ENCODE data around the gene DYNLRB1.
"Not testable (repeated sequence)": the region's sequence is repeated elsewhere in the genome, so short reads cannot be mapped to it uniquely, and the experiment has no call there.

DYNLRB1 gene

DNA sequence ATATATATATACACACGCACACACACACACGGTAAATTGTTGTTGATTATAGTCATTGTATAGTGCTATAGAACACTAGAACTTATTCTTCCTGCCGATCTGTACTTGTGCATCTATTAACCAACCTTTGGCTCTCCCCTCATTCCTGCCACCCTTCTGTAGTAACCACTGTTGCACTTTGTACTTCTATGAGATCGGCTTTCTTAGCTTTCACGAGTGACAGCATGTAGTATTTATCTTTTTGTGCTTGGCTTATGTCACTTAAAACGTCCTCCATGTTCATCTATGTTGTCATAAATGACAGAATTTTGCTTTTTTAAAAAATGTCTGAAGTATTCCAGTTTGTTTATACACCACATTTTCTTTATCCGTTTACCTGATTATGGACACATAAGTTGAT lies 20.9 kb upstream of the DYNLRB1 start:
- intact Hi-C loops (cut with micrococcal nuclease) = no loop called here
- H3K27me3 Mint-ChIP-seq = no peaks in the 10 kb centered on the region
- peaks cover 92% of the 10 kb centered on the region for H3K36me3 Mint-ChIP-seq (ENCODE audit: low read depth)
- no peak overlapping the region for H3K27ac Mint-ChIP-seq
- no peak overlapping the region for H3K4me3 Mint-ChIP-seq
- H3K4me1 Mint-ChIP-seq (ENCODE audit: low read depth) = peaks cover 7% of the 10 kb centered on the region
- H3K9me3 Mint-ChIP-seq = no peaks in the 10 kb centered on the region

DNA sequence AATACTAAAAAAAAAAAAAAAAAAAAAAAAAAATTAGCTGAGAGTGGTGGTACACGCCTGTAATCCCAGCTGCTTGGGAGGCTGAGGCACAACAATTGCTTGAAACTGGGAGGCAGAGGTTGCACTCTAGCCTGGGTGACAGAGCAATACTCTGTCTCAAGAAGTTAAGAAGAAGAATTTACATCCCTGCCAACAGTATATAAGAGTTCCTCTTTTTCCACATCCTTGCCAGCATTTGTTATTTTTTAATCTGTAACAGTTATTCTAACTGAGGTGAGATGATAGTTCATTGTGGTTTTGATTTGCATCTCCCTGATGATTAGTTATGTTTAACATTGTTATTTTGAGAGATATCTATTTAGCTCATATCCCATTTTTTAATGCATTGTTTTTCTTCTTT lies 20.3 kb upstream of the DYNLRB1 start:
- Mint-ChIP-seq H3K36me3 (ENCODE audit: low read depth) (peaks cover 92% of the 10 kb centered on the region), H3K27ac (no peak overlapping the region), H3K9me3 (no peaks in the 10 kb centered on the region), H3K4me1 (ENCODE audit: low read depth) (peaks cover 7% of the 10 kb centered on the region), H3K4me3 (no peak overlapping the region), H3K27me3 (no peaks in the 10 kb centered on the region)
- intact Hi-C loops (cut with micrococcal nuclease) = no loop called here

DNA sequence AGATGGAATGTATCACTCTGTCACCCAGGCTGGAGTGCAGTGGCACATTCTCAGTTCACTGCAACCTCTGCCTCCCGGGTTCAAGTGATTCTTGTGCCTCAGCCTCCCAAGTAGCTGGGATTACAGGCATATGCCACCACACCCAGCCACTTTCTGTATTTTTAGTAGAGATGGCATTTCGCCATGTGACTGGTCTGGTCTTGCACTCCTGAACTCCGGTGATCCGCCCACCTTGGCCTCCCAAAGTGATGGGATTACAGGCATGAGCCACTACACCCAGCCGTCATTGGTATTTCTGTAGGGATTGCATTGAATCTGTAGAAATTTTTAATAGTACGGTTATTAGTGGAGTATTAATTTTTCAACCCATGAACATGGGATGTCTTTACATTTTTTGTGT lies 18.6 kb upstream of the DYNLRB1 start:
- H3K27me3 Mint-ChIP-seq; H3K27ac Mint-ChIP-seq; H3K4me3 Mint-ChIP-seq; H3K9me3 Mint-ChIP-seq; H3K4me1 Mint-ChIP-seq (ENCODE audit: low read depth); intact Hi-C loops (cut with micrococcal nuclease): not testable (repeated sequence)
- peaks cover 94% of the 10 kb centered on the region for H3K36me3 Mint-ChIP-seq (ENCODE audit: low read depth)

DNA sequence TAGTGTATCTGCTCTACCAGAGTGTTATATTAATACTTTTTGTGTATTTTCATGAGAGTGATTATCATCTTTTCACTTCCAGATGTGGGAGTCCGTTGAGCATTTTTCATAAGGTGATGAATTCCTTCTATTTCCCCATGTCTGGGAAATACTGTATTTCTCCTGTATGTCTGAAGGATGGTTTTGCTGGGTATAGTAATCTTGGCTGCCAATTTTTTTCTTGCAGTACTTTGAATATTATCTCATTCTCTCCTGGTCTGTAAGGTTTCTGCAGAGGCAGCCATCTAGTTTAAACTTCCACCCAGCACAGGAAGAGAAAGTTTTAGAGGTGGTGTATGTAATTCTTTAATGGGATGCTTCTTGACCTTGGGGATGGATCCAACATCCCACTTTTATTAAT lies 15.4 kb upstream of the DYNLRB1 start:
- peaks cover 85% of the 10 kb centered on the region for H3K36me3 Mint-ChIP-seq (ENCODE audit: low read depth)
- no peak overlapping the region for H3K27ac Mint-ChIP-seq
- intact Hi-C loops (cut with micrococcal nuclease) = no loop called here
- no peaks in the 10 kb centered on the region for H3K9me3 Mint-ChIP-seq
- H3K4me1 Mint-ChIP-seq (ENCODE audit: low read depth) = peaks cover 7% of the 10 kb centered on the region
- no peak overlapping the region for H3K4me3 Mint-ChIP-seq
- H3K27me3 Mint-ChIP-seq = no peaks in the 10 kb centered on the region

DNA sequence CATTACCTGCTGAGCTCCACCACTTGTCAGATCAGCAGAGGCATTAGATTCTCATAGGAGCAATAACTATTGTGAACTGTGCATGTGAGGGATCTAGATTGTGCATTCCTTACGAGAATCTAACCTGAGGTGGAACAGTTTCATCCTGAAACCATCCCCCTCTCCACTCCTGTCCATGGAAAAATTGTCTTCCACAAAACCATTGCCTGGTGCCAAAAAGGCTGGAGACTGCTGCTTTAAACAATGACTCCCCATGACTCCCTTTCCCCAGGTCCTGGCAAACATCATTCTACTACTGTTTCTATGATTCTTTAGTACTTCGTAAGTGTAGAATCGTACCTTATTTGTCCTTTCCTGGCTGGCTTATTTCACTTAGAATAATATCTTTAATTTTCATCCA lies 9.7 kb upstream of the DYNLRB1 start:
- Mint-ChIP-seq H3K9me3 (no peaks in the 10 kb centered on the region), H3K4me1 (ENCODE audit: low read depth) (no peaks in the 10 kb centered on the region), H3K27ac (no peak overlapping the region), H3K36me3 (ENCODE audit: low read depth) (peaks cover 78% of the 10 kb centered on the region), H3K27me3 (no peaks in the 10 kb centered on the region), H3K4me3 (no peak overlapping the region)
- intact Hi-C loops (cut with micrococcal nuclease) = no loop called here

DNA sequence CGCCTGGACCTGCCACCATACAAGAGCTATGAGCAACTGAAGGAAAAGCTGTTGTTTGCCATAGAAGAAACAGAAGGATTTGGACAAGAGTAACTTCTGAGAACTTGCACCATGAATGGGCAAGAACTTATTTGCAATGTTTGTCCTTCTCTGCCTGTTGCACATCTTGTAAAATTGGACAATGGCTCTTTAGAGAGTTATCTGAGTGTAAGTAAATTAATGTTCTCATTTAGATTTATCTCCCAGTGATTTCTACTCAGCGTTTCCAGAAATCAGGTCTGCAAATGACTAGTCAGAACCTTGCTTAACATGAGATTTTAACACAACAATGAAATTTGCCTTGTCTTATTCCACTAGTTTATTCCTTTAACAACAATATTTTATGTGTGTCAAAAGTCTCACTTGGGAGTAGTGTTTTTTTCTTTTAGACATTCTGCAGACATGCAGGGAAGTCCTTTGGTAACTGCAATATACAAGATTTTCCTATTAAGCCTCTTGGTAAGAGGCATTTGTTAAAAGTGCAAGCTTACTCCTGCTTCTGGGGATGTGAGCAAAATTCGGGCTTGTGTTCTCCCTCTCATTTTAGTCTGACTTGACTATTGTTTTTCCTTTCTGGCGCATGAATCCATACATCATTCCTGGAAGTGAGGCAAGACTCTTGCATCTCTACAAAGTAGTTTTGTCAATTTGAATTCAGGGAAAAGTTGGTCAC lies 8.4 kb upstream of the DYNLRB1 start:
- intact Hi-C loops (cut with micrococcal nuclease) = no loop called here

DNA sequence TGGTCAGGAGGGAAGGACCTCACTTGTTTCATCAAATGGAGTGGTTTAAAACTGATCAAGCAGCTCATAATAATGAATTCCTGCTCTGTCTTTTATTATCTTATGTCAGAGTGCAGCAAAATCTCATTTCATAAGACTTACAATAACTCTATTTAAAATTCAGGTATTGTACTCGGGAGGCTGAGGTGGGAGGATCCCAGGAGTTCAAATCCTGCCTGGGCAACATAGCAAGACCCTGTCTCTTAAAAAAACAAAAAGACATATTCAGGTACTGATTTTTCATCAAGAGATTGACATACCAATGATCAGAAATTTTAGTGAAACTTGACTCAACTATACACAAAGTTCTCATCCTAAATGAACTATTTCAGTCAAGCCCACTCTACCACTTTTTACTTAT lies 5.6 kb upstream of the DYNLRB1 start:
- intact Hi-C loops (cut with micrococcal nuclease) = no loop called here
- Mint-ChIP-seq H3K9me3 (no peaks in the 10 kb centered on the region), H3K27ac (no peak overlapping the region), H3K4me3 (no peak overlapping the region), H3K4me1 (ENCODE audit: low read depth) (peaks cover 21% of the 10 kb centered on the region), H3K27me3 (no peaks in the 10 kb centered on the region), H3K36me3 (ENCODE audit: low read depth) (peaks cover 69% of the 10 kb centered on the region)

More for the DNA sequence above, 8.4 kb upstream of the DYNLRB1 start:
- Mint-ChIP-seq H3K9me3 (no peaks in the 10 kb centered on the region), H3K4me3 (no peak overlapping the region), H3K4me1 (ENCODE audit: low read depth) (no peaks in the 10 kb centered on the region), H3K36me3 (ENCODE audit: low read depth) (peaks cover 81% of the 10 kb centered on the region), H3K27ac (no peak overlapping the region), H3K27me3 (no peaks in the 10 kb centered on the region)

DNA sequence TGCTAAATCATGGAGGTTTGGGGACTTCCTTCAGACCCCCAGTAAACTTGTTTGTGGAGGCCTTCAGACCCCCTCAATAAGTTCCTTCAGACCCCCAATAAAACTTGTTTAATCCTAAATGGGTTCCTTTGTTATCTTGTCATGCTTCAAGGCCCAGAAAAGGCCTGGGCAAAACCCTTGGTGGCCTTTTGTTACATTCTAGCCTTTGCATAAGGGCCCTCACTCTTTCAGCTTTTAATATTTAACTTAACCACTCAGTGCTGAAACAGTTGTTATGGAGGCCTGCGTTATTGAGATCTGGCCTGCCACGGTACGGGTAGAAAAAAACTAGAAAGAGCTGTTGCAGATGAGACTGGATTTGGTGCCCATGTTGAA lies 4.3 kb upstream of the DYNLRB1 start:
- no peak overlapping the region for H3K4me3 Mint-ChIP-seq
- peaks cover 27% of the 10 kb centered on the region for H3K4me1 Mint-ChIP-seq (ENCODE audit: low read depth)
- H3K9me3 Mint-ChIP-seq = no peaks in the 10 kb centered on the region
- no peaks in the 10 kb centered on the region for H3K27me3 Mint-ChIP-seq
- intact Hi-C loops (cut with micrococcal nuclease) = no loop called here
- H3K36me3 Mint-ChIP-seq (ENCODE audit: low read depth) = peaks cover 68% of the 10 kb centered on the region
- no peak overlapping the region for H3K27ac Mint-ChIP-seq

DNA sequence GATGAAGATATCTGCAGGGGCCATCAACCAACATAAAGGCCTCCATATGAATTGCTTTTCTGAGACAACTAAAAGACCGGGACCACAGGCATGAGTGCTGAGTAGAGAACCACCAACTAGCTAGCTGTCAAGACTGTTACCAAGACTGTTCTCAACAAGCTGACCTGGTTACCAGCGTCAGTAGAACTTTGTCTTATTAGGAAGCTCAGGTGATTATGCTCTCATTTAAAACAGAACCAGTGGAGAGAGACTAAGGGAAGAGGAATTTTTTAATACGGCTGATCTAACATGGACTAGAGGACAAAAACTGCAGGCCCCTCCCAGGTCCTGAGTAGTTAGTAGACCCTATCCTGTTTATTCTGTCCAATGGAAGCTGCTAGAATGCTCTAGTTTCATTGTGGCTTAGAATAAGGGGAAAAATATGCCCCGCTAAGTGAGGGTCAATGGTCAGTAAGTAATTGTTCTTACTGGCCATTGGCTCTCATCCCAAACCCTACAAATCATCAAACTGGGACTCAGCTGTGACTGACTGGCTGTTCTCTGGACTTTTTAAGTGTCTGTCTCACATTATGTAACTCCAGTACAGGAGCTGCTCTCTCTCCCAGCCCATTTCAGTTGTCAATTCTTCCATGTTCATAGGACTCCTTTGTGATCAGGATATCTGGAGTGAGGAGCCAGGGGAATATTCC lies 3.8 kb upstream of the DYNLRB1 start:
- Mint-ChIP-seq H3K27me3 (no peaks in the 10 kb centered on the region), H3K36me3 (ENCODE audit: low read depth) (peaks cover 64% of the 10 kb centered on the region), H3K27ac (no peak overlapping the region), H3K4me1 (ENCODE audit: low read depth) (peaks cover 27% of the 10 kb centered on the region), H3K4me3 (no peak overlapping the region), H3K9me3 (no peaks in the 10 kb centered on the region)
- intact Hi-C loops (cut with micrococcal nuclease) = no loop called here

DNA sequence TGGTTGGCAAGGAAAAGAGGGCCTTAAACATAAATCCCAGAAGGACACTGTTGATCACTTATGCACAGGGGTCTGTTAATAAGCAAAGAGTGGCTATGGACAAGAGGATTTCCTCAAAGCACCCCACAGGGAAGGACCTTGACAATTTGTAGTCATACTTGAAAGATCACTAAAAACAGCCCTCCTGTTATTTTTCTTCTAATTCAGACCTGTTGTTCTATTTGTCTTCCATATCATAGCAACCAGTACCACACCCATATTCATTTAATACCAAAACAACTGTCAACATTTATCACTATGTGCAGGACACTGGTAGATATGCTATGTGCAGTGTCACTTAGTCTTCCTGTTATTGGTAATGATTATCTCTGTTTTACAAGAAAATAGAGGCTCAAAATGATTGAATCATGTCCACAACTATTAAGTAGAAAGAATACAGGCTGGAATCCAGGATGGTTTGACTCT lies 3.2 kb upstream of the DYNLRB1 start:
- Mint-ChIP-seq H3K4me1 (ENCODE audit: low read depth) (peaks cover 31% of the 10 kb centered on the region), H3K27ac (no peak overlapping the region), H3K27me3 (no peaks in the 10 kb centered on the region), H3K9me3 (no peaks in the 10 kb centered on the region), H3K4me3 (no peak overlapping the region), H3K36me3 (ENCODE audit: low read depth) (peaks cover 62% of the 10 kb centered on the region)
- intact Hi-C loops (cut with micrococcal nuclease) = no loop called here

DNA sequence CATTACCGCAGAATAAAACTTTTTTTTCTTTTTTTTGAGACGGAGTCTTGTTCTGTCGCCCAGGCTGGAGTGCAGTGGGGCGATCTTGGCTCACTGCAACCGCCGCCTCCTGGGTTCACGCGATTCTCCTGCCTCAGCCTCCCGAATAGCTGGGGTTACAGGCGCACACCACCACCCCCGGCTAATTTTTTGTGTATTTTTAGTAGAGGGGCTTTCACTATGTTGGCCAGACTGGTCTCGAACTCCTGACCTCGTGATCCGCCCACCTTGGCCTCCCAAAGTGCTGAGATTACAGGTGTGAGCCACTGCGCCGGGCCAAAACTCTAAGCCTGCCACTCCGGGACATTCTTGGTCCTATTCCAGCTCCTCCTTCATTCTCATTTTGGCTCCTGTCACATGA lies 2.2 kb upstream of the DYNLRB1 start:
- H3K4me3 Mint-ChIP-seq; H3K27me3 Mint-ChIP-seq; intact Hi-C loops (cut with micrococcal nuclease); H3K9me3 Mint-ChIP-seq: not testable (repeated sequence)
- Mint-ChIP-seq H3K36me3 (ENCODE audit: low read depth) (peaks cover 62% of the 10 kb centered on the region), H3K27ac (peak overlapping the region; percentile 42), H3K4me1 (ENCODE audit: low read depth) (peaks cover 38% of the 10 kb centered on the region)

DNA sequence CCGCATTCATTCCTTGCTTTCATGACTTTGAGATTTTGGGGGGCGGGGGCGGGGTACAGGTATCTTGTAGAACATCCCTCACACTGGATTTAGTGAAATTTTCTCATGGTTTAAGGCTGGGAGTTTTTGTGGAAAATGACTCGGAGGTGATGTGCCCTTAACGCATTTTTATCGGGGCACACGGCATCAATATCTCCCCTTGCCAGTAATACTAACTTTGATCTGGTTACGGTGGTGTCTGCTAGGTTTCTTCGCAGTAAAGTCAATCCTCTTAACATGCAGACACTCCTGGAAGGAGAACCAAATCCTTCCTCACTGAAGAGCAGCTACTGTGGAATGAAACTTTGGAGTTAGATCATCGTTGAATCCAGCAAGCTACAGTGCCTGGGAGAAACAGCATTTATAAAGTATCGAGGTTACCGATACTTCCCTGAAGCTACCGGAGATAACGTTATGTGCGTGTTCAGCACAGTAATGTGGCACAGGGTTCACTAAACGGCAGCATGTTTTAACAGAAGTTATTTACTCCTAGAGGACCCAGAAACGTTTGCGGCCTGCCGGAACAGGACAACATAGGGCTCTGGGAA lies 1.2 kb upstream of the DYNLRB1 start:
- peaks cover 38% of the 10 kb centered on the region for H3K4me1 Mint-ChIP-seq (ENCODE audit: low read depth)
- peak overlapping the region; percentile 92 for H3K4me3 Mint-ChIP-seq
- H3K36me3 Mint-ChIP-seq (ENCODE audit: low read depth) = peaks cover 67% of the 10 kb centered on the region
- H3K27me3 Mint-ChIP-seq = no peaks in the 10 kb centered on the region
- intact Hi-C loops (cut with micrococcal nuclease) = loop anchor here (5.0 kb wide), 1 partner anchor 203 kb away; no protein-coding TSS in a partner anchor
- H3K9me3 Mint-ChIP-seq = no peaks in the 10 kb centered on the region
- peak overlapping the region; percentile 94 for H3K27ac Mint-ChIP-seq

DNA sequence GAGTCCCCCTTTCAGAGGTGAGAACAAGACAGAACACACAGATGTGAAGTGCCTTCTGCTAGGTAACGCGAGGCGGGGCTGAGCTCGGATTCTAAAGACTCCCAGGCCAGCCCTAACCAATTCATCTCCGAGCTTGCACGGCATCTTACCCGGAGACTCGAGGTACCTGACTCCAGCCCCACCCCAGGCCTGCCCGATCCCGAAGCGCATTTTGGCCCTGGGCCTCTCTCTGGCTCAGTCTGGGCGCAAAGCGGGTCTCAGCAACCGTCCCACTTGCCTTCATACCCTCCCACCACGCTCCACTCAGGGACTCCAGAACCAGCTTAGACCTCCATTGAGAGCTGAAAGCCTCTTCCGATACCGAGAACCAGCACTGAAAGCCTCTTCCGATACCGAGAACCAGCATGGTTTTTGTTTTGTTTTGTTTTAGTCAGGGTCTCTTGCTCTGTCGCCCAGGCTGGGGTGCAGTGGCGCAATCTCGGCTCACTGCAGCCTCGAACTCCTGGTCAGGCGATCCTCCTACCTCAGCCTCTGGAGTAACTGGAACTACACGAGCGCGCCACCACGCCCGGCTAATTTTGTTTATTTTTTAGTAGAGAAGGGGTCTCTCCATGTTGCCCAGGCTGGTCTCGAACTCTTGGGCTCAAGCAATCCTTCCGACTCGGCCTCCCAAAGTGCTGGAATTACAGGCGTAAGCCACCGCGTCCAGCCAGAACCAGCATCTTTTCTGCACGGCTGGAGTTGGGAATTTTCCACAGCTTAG lies 557 bp upstream of the DYNLRB1 start:
- H3K27ac Mint-ChIP-seq = peak overlapping the region; percentile 94
- peaks cover 38% of the 10 kb centered on the region for H3K4me1 Mint-ChIP-seq (ENCODE audit: low read depth)
- H3K36me3 Mint-ChIP-seq (ENCODE audit: low read depth) = peaks cover 65% of the 10 kb centered on the region
- peak overlapping the region; percentile 92 for H3K4me3 Mint-ChIP-seq
- no peaks in the 10 kb centered on the region for H3K9me3 Mint-ChIP-seq
- intact Hi-C loops (cut with micrococcal nuclease) = loop anchor here (5.0 kb wide), 1 partner anchor 203 kb away; no protein-coding TSS in a partner anchor
- no peaks in the 10 kb centered on the region for H3K27me3 Mint-ChIP-seq

DNA sequence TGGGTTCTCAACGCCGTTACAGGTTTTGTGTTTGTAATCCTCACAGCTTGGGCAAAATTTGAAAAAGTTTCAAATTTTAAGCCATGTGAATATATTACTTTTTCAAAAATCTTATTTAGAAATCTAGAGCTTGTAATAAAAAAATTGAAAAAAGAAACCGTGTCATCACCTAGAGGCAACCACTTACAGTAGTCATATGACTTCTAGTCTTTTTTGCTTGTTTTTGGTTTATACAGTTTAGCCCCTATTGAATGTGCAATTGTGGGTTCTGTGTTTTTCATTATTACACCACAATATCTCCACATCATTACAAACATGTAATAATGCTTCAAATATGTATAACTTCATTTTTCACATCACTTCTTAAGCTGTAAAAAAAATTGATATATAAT lies 888 bp downstream of the DYNLRB1 start:
- Mint-ChIP-seq H3K27me3 (no peaks in the 10 kb centered on the region), H3K9me3 (no peaks in the 10 kb centered on the region), H3K4me3 (peak overlapping the region; percentile 92), H3K27ac (peak overlapping the region; percentile 94), H3K4me1 (ENCODE audit: low read depth) (peaks cover 45% of the 10 kb centered on the region), H3K36me3 (ENCODE audit: low read depth) (peaks cover 59% of the 10 kb centered on the region)
- intact Hi-C loops (cut with micrococcal nuclease) = loop anchor here (5.0 kb wide), 1 partner anchor 205 kb away; no protein-coding TSS in a partner anchor
